Lung microvascular endothelial cell (primary cell): ENCODE results near the gene MMRN1. TPM values are rescaled to one million over a fixed set of nuclear protein-coding genes. Genes with fewer than 3 reads are reported as not detected.

ENCODE experiments used
- DNase-seq, 2 donors: peaks; one replicate each; pipeline versions ENCODE4 v3.0.0 to v3.0.0-alpha.2; 2010; ENCODE audit warnings: low read depth in 2 of 2
- total RNA-seq: library from RNA; depleted of rRNA; stranded (reverse); fragments of >200 nt; gene quantifications from 2 replicates; pipeline ENCODE4 v1.2.1, GENCODE V29; 2014

MMRN1 gene, protein sequence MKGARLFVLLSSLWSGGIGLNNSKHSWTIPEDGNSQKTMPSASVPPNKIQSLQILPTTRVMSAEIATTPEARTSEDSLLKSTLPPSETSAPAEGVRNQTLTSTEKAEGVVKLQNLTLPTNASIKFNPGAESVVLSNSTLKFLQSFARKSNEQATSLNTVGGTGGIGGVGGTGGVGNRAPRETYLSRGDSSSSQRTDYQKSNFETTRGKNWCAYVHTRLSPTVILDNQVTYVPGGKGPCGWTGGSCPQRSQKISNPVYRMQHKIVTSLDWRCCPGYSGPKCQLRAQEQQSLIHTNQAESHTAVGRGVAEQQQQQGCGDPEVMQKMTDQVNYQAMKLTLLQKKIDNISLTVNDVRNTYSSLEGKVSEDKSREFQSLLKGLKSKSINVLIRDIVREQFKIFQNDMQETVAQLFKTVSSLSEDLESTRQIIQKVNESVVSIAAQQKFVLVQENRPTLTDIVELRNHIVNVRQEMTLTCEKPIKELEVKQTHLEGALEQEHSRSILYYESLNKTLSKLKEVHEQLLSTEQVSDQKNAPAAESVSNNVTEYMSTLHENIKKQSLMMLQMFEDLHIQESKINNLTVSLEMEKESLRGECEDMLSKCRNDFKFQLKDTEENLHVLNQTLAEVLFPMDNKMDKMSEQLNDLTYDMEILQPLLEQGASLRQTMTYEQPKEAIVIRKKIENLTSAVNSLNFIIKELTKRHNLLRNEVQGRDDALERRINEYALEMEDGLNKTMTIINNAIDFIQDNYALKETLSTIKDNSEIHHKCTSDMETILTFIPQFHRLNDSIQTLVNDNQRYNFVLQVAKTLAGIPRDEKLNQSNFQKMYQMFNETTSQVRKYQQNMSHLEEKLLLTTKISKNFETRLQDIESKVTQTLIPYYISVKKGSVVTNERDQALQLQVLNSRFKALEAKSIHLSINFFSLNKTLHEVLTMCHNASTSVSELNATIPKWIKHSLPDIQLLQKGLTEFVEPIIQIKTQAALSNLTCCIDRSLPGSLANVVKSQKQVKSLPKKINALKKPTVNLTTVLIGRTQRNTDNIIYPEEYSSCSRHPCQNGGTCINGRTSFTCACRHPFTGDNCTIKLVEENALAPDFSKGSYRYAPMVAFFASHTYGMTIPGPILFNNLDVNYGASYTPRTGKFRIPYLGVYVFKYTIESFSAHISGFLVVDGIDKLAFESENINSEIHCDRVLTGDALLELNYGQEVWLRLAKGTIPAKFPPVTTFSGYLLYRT
- 1,427 and 4,891 TPM in 2 replicates for total RNA-seq

DNA sequence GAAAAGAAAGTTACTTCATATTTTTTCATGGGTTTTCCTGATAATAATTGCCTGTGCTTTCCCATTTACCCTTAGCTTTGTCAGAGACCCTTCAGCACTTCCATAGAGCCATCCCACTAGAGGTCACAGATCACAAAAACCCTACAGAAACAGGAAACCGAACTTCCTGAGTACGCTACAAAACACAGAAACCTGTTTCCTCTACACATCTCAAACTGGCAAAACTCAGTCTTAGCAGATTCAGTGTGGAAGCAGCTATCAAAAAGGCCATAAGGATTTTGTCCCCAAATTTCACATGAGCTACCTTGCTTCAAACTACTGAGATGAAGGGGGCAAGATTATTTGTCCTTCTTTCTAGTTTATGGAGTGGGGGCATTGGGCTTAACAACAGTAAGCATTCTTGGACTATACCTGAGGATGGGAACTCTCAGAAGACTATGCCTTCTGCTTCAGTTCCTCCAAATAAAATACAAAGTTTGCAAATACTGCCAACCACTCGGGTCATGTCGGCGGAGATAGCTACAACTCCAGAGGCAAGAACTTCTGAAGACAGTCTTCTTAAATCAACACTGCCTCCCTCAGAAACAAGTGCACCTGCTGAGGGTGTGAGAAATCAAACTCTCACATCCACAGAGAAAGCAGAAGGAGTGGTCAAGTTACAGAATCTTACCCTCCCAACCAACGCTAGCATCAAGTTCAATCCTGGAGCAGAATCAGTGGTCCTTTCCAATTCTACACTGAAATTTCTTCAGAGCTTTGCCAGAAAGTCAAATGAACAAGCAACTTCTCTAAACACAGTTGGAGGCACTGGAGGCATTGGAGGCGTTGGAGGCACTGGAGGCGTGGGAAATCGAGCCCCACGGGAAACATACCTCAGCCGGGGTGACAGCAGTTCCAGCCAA is at the start of gene MMRN1:
MMRN1 (plus strand) TSS at position 206 of the 902 bp plus-strand sequence; CDS start at position 324, 118 bp downstream.
- peak; percentile 82 to 95 for DNase-seq

DNA sequence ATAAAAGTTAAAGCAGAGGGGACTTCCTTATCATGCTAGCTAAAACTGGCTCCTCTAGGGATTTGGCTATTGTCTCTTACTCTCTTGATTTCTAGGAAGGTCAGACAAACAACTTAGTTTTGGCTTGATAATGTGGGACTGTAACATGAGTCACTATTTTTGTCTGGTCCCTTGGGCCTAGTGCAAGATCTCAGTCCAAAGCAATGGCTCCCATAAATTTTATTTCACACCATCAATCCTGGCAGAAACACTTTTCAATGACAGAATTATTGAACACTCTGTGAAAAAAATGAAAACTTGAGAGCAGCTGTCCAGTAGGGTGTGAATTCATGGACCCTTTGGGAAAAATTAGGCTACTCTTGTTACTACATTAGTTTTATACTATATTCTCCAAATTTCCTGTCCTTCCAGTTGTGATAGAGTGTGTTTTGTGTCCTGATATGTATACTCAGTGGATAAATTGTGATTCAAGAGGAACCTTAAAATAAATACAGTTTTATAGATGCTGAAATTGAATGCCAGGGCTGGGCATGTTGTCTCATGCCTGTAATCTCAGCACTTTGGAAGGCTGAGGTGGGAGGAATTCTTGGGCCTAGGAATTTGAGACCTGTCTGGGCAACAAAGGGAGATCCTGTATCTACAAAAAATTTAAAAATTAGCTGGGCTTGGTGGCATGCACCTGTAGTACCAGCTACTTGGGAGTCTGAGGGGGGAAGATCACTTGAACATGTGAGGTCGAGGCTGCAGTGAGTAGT is 46.9 kb upstream of the MMRN1 start:
- DNase-seq, result no peak

DNA sequence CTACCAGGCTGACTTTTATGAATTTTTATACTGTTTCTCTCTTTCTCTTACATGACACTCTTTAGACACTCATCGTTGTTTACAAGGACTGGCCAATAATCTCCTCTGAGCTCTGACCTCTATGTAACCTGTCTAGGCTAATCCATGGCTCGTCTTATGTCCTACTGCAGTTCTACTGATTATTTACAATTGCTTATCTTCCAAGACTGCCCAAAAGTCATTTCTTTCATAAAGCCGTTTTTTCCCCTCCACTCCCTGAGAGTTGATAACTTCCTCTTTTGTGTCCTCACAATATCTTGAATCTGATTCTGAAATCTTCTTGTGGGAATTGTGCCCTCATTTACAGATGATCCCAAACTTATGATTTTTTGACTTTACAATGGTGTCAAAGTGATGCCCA is 39.4 kb upstream of the MMRN1 start:
- no peak for DNase-seq

DNA sequence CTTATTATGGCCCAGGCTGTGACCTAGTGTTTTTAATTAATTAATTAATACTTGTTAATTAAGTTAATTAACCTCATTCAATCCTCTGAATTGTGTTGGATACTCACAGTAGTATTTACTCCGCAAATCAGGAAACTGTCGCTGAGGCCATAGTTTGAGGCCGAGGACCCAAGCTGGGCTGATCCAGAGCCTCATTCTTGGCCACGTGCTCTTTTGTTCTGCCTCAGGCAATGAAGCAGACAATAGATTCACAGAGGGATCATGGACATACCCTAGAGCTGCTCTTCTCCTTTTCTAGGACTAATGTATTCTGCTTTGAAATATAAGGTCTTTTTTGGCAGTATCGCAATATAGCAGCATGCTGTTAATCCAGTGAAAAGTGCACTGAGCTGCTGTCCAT is 33.7 kb upstream of the MMRN1 start:
- DNase-seq, result no peak

DNA sequence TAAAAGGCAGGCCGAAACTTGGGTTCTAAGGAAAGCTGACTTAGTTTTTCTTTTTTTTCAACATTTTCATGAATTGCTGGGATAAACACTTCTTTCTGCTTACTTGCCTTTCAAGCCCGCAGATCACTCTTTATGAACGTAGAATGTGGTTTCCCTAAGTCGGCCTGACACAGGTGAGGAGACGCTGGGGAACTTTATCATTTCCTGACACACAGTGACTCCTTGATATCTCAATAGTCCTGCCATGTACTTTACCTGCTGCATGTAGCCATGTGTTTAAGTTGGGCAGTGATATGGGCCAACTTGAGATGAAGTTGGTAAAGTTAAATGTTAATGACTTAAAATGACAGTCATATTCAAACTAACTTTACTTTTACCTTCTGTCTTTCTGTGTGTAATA is 31.1 kb upstream of the MMRN1 start:
- no peak for DNase-seq

DNA sequence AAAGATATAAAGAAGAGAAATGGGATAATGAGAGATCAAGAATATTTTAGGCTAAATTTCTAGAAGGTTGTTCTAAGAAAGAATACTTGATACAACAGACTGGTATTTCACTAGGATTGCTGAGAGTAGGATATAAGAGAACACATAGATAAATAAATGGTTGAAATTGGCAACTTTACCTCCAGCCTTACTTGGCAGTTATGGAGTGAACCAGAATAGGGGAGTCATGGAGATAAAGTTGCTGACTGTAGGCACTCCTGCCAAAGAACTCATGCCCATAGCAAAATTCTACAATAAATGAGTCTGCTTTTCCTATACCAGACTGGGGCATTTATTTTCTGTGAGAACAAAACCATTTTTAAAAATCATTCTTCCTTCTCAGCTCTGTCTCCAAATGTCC is 26.4 kb upstream of the MMRN1 start:
- DNase-seq, result no peak

DNA sequence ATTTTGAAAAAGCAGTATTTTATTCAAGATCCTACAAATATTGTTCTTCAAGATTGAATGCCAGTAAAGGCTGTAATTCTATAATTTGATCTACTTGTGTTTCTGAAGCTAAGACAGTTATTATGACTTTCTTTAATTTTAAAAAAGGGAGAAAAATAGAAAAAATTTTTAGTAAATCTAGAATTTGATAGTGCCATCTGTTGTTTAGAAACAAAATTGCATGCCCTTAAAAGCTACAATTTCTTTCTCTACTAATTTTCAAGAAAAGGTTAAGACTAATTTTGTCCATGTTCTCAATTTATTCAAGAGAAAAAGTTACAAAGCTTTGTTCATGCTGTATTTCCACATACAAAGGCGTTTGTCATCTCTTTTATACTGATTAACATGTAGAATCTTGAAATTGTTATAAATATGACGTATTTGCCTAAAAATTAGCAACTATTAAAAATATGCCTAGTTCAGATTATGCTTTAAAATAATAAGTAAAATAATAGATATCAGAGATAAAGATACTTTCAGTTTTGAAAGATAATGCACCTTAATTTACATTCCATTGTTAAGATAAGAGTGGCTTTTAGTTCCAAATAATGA is 25.6 kb upstream of the MMRN1 start:
- peak; percentile 7 to 37 for DNase-seq

DNA sequence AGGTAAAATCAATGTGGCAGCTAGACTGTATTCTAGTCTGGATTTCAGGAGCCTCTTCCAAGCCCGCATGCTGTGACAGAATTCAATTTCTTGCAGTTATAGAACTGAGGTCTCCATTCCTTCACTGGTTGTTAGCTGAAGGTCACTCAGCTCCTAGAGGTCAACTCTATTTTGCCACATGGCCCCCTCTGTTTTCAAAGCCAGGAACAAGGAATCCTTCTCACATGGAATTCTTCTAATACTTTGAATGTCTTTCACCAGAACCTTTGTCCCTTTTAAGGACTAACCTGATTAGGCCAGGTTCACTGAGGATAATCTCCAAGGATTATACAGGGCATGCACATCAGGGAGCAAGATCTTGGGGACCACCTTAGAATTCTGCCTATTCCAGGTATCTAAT is 23.4 kb upstream of the MMRN1 start:
- no peak for DNase-seq

DNA sequence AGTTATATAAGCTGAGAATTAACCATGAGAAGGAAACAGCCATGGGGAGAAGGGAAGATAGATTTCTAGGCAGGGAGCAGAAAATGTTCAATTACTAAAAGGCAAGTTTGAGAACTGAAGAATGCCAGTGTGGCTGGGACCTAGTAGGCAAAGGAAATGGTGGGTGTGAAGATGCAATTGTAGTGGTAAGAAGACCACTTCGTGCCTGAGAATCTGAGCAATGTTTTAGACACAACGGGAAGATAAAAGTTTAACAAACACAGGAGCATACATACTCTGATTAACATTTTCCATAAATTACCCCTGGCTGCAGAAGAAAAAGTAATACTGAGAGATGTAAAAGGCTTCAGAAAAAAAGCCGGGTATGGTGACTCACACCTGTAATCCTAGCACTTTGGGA is 18.1 kb upstream of the MMRN1 start:
- no peak for DNase-seq

DNA sequence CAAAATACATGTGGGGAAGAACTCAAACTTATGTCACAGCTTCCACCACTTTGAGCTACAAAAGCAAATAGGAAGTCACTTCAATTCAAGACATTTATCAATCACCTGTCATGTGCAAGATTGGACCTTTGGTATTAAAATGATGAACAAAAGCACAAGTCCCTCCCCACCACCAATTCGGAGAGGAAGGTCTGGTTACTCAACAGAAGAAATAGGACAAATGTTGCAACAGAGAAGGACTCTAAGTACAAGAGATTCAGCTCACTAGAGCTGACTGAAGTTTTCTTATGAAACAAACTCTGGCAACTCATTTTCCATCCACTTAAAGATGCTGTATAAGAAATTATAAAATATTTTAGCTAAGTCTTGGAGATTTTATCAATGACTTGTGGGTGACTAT is 16.0 kb upstream of the MMRN1 start:
- DNase-seq, result no peak

DNA sequence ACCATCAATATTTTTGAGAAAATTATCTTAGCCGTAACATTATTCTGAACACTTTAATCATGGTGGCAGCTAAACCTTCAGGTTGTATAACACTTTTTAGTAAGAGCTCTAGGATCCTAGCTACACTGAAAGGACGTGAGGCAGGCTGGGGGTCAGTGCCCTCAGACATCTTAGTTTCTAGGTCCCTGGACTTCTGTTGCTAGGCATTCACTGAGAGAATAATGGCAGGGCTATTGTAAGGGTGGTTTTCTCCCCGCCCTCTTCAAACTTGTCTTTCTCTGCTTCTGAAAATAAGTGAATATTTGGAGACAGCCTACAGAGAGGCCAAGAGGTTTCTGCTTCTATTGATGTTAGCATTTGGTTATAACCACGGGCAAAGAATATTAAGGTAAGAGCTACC is 15.4 kb upstream of the MMRN1 start:
- no peak for DNase-seq

DNA sequence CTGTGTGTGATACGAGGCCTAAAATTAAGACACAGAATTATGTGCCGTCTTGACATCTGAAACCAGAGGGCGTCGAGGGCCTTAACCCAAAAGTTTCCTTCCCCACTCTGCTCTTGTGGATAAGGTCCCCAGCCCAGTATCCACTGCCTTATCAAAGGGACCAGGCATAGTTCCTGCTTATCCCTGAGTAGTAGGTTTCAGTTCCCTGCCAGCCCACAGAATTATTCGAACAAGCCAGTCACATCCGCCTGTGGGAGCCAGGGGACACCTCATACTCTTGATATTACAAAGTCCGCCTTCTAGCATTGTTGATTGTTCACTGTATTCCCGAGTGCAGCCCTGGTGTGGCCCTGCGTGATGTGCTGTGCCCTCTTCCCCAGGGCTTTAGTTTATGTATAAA is 5.4 kb upstream of the MMRN1 start:
- peak in 1 of 2 donors; percentile 16 for DNase-seq

DNA sequence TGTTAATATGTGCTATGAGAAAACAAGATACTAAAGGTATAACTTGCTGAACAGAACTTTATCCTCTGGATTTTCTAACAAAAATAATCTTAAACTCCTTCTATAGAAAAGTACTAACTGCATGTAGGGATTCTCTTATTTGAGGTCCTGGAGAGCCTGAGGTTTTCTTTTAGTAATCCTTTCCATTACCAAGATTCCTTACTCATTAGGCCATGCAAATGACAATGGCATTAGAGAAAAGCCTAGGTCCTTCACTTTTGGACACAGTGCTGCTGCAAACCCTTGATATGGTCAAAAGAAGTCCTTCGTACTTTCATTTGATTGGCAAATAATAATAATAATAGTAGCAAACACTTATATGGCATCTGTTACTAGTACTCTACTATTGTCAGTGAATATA is 3.2 kb downstream of the MMRN1 start:
- peak; percentile 23 to 44 for DNase-seq

DNA sequence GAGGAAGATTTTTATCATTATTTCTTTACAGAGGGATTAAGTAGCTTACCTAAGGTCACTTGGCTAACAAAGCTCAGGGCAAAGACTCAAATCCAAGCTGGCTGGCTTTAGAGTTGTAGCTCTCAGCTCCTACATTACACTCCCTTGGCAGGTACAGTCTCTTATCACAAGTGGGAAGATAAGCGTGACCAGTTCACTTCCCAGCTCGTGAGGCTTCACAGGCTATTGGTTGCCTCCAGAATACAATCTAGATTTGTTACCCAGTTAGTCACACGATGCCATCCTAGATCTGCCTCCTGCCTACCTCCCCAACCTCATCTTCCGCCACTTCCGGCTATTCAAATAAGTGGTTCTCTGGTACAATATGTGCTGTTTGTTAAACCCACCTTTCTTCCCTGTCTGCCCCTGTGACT is 3.7 kb downstream of the MMRN1 start:
- DNase-seq, result peak; percentile 57 to 77

DNA sequence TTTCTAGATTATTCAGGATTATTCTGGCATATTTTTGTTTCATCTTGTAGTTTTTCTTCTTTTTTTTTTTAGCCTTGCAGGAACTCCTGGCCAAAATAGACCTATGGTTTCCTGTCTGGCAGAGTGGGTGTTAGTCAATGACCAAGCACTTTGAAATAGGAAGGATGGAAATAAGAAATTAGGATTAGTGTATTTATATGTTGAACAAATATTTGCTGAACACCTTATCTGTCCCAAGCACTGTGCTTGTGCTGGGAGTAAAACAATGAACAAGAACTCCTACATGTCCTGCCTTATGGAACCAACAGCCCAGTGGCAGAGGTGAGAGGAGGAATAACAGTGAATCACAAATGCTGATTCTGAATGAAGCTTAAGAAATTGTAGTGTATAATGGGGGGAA is 4.5 kb downstream of the MMRN1 start:
- peak; percentile 54 to 69 for DNase-seq

DNA sequence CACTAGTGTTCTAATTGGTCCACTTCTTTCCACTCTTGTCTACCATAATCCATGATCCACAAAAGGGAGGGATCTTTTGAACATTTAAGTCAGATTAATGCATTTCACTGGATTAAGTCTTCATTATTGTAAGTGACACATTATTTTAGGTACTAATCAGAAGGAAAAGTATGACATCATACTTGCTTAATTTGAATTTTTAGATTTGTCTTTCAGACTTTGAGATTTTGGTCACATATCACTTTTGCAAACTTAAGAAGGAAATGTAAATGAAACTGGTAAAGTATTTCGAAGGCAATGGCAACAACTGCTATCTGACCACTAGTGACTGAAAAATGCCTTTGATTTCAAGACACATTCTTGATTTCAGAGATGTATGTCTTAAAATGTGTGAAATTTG is 5.2 kb downstream of the MMRN1 start:
- no peak for DNase-seq

DNA sequence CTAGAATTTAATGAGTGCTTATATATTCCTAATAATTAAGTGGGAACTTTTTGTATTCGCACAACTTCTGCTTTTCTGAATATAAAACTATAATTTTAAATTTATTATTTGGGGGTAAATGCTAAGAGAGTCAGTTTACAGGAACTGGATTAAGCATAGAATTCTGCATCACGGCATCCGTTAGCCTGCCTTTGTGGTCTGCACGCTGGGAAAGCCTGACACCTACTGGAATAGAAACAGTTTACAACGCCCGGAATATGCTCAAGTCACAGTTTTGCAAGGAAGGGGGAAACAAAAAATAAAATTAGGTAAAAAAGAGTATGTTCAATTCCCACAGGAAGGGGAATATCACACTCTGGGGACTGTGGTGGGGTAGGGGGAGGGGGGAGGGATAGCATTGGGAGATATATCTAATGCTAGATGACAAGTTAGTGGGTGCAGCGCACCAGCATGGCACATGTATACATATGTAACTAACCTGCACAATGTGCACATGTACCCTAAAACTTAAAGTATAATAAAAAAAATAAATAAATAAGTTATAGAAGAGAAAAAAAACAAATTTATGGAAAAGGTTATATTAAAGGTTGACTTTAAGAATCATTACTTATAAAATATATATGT is 7.3 kb downstream of the MMRN1 start:
- DNase-seq, result peak; percentile 81 to 89

DNA sequence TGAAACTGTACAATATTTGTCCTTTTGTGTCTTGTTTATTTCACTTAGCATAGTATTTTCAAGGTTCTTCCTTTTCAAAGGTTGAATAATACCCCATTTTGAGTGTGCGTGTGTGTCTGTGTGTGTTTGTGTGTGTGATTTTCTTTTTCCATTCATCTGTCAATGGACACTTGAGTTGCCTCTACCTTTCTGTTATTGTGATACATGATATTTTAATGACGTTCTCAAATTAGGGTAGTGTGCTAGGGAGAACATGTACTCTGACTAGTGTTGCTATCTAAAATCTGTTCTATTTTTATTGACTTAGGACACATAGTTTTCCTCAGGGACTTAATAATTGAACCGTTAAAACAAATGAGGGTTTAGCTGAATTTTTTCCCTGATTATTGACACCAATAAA is 9.9 kb downstream of the MMRN1 start:
- DNase-seq, result peak in 1 of 2 donors; percentile 63

DNA sequence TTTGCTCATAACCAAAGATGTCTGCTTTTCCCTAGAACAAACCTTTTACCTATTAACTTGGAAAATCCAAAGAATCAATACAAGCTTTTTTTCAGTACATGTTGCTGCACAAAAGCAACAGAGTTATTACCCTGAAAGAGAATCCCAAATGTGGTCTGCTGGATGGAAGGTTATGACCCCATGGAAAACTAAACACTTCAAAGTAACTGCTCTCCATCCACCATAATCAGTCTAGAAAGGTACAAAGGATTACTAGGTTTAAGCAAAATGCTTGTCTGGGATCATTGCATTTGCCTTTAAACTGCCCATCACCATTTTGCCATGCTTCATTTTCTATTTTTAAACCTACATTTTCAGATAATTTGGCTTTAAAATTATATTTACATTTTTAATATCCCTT is 11.7 kb downstream of the MMRN1 start:
- no peak for DNase-seq
